GM19455 (cell line): ENCODE data around the gene OSBPL9.
"Not testable (repeated sequence)": the region's sequence is repeated elsewhere in the genome, so short reads cannot be mapped to it uniquely, and the experiment has no call there.

Experiments
- ATAC-seq: cut with Tn5 transposase; IDR thresholded peaks from one replicate; pipeline ENCODE4 v1.9.1; 2021; ENCODE audit not compliant: unreplicated experiment

The OSBPL9 gene

GRCh38 chr1:51636191-51636590 is 19.3 kb downstream of the OSBPL9 start:
- ATAC-seq, result no peak

- ATAC-seq, result no peak
Measured at GRCh38 chr1:51636764-51637522, 20.1 kb downstream of the OSBPL9 start.

- no peak for ATAC-seq
Measured at GRCh38 chr1:51638350-51638749, 21.5 kb downstream of the OSBPL9 start.

- no peak for ATAC-seq
Measured at GRCh38 chr1:51639694-51640093, 22.8 kb downstream of the OSBPL9 start.

GRCh38 chr1:51641096-51641495 is 24.2 kb downstream of the OSBPL9 start:
- no peak for ATAC-seq

- no peak for ATAC-seq
Measured at GRCh38 chr1:51642739-51643142, 25.8 kb downstream of the OSBPL9 start.

GRCh38 chr1:51643362-51643761 is 26.5 kb downstream of the OSBPL9 start:
- ATAC-seq, result no peak

- ATAC-seq, result no peak
Measured at GRCh38 chr1:51644020-51644419, 27.1 kb downstream of the OSBPL9 start.

GRCh38 chr1:51644533-51645197 is 27.8 kb downstream of the OSBPL9 start:
- ATAC-seq, result no peak

GRCh38 chr1:51646592-51646991 is 29.7 kb downstream of the OSBPL9 start:
- not testable (repeated sequence) for ATAC-seq

- no peak for ATAC-seq
Measured at GRCh38 chr1:51648180-51649109, 31.6 kb downstream of the OSBPL9 start.

GRCh38 chr1:51649593-51650091 is 32.8 kb downstream of the OSBPL9 start:
- ATAC-seq, result no peak

GRCh38 chr1:51650198-51650597 is 33.3 kb downstream of the OSBPL9 start:
- ATAC-seq, result no peak

- no peak for ATAC-seq
Measured at GRCh38 chr1:51651552-51651942, 34.7 kb downstream of the OSBPL9 start.

- no peak for ATAC-seq
Measured at GRCh38 chr1:51652599-51652998, 35.7 kb downstream of the OSBPL9 start.

- ATAC-seq, result no peak
Measured at GRCh38 chr1:51653127-51653526, 36.2 kb downstream of the OSBPL9 start.

- ATAC-seq, result no peak
Measured at GRCh38 chr1:51654000-51654399, 37.1 kb downstream of the OSBPL9 start.

GRCh38 chr1:51656374-51656773 is 39.5 kb downstream of the OSBPL9 start:
- no peak for ATAC-seq

GRCh38 chr1:51660580-51660979 is 43.7 kb downstream of the OSBPL9 start:
- ATAC-seq, result no peak

GRCh38 chr1:51661081-51661518 is 44.2 kb downstream of the OSBPL9 start:
- ATAC-seq, result no peak

GRCh38 chr1:51663105-51663504 is 46.2 kb downstream of the OSBPL9 start:
- ATAC-seq, result no peak
